Measurements from ENCODE around the gene ULK4.

ULK4 gene

GRCh38 chr3:41265011-41265545, 696.8 kb downstream of the ULK4 start:
- ChIA-PET CTCF (no interaction called here), POLR2A (no interaction called here)
- Histone ChIP-seq H3K36me3 (ENCODE audit: control insufficient read depth in 2 of 2, insufficient read depth in 1 of 2, low read length in 2 of 2) (no peaks in the 10 kb centered on the region), H3K9me3 (ENCODE audit: control insufficient read depth, insufficient read depth, low read depth, low read length) (no peaks in the 10 kb centered on the region), H3K4me1 (ENCODE audit: control insufficient read depth, insufficient read depth, low read length) (no peaks in the 10 kb centered on the region), H3K27ac (ENCODE audit: extremely low read depth, low read depth, low read length) (no peak overlapping the region), H3K4me3 (ENCODE audit: low read depth, low read length) (no peak overlapping the region)
- TF ChIP-seq ZNF423 (tag by site-specific recombination; IDR thresholded peaks at IDR 0.05) (no peak), ZNF335 (tag by site-specific recombination; conservative IDR thresholded peaks at IDR 0.05) (no peak), HOXA7 (CRISPR knock-in tag; IDR thresholded peaks at IDR 0.05; ENCODE audit: borderline replicate concordance) (no peak), ZNF169 (tag by site-specific recombination; IDR thresholded peaks at IDR 0.05) (no peak), REPIN1 (tag by site-specific recombination; IDR thresholded peaks at IDR 0.05; ENCODE audit: low read depth) (no peak), ZNF560 (tag by site-specific recombination; IDR thresholded peaks at IDR 0.05; ENCODE audit: borderline replicate concordance) (no peak), ZIC2 (tag by site-specific recombination; IDR thresholded peaks at IDR 0.05) (no peak), ZBTB17 (tag by site-specific recombination; IDR thresholded peaks at IDR 0.05) (no peak), ZNF10 (tag by site-specific recombination; IDR thresholded peaks at IDR 0.05) (no peak), ZNF488 (tag by site-specific recombination; IDR thresholded peaks at IDR 0.05) (no peak)

- POLR2A ChIA-PET = no interaction called here
- H3K9me3 ChIP-seq (ENCODE audit: control insufficient read depth, insufficient read depth, low read depth, low read length) = no peaks in the 10 kb centered on the region
- no peaks in the 10 kb centered on the region for H3K36me3 ChIP-seq (ENCODE audit: control insufficient read depth in 2 of 2, insufficient read depth in 1 of 2, low read length in 2 of 2)
- H3K27ac ChIP-seq (ENCODE audit: extremely low read depth, low read depth, low read length) = no peak overlapping the region
- no peak overlapping the region for H3K4me3 ChIP-seq (ENCODE audit: low read depth, low read length)
- CTCF ChIA-PET = no interaction called here
- H3K4me1 ChIP-seq (ENCODE audit: control insufficient read depth, insufficient read depth, low read length) = no peaks in the 10 kb centered on the region
- TF ChIP-seq ZNF843 (tag by site-specific recombination; IDR thresholded peaks at IDR 0.05) (no peak), ZNF214 (tag by site-specific recombination; IDR thresholded peaks at IDR 0.05; ENCODE audit: borderline replicate concordance) (no peak), ZIC2 (tag by site-specific recombination; IDR thresholded peaks at IDR 0.05) (no peak), ZNF341 (tag by site-specific recombination; IDR thresholded peaks at IDR 0.05; ENCODE audit: low read depth) (no peak), KLF10 (tag by site-specific recombination; IDR thresholded peaks at IDR 0.05) (no peak), REPIN1 (tag by site-specific recombination; IDR thresholded peaks at IDR 0.05; ENCODE audit: low read depth) (no peak), ZNF155 (tag by site-specific recombination; IDR thresholded peaks at IDR 0.05) (no peak), ZNF544 (tag by site-specific recombination; IDR thresholded peaks at IDR 0.05) (no peak), PRDM1 (tag by site-specific recombination; IDR thresholded peaks at IDR 0.05) (no peak), ZNF580 (tag by site-specific recombination; IDR thresholded peaks at IDR 0.05) (no peak), KLF16 (tag by site-specific recombination; IDR thresholded peaks at IDR 0.05) (no peak), KLF8 (tag by site-specific recombination; IDR thresholded peaks at IDR 0.05) (no peak), ZBTB8A (tag by site-specific recombination; IDR thresholded peaks at IDR 0.05) (no peak), ZNF404 (tag by site-specific recombination; IDR thresholded peaks at IDR 0.05) (no peak), ZNF423 (tag by site-specific recombination; IDR thresholded peaks at IDR 0.05) (no peak), ATF2 (tag by site-specific recombination; IDR thresholded peaks at IDR 0.05; ENCODE audit: low read depth) (no peak), ZNF501 (tag by site-specific recombination; IDR thresholded peaks at IDR 0.05) (no peak), ZNF157 (tag by site-specific recombination; IDR thresholded peaks at IDR 0.05) (no peak), BCL11A (tag by site-specific recombination; IDR thresholded peaks at IDR 0.05; ENCODE audit: low read depth) (no peak), ZNF645 (tag by site-specific recombination; IDR thresholded peaks at IDR 0.05) (no peak)
These were observed 701.8 kb downstream of the ULK4 start for GRCh38 chr3:41260063-41260450.
